Kidney tubule cell (primary cell): ENCODE measurements around the gene CD200R1L.
A peak's percentile ranks its signal among the peaks of the same experiment; 100 is the strongest.
"Not testable (repeated sequence)": the region's sequence is repeated elsewhere in the genome, so short reads cannot be mapped to it uniquely, and the experiment has no call there.

Experiments used
- DNase-seq: peaks from one replicate; pipeline ENCODE4 v3.0.0-alpha.2; 2018; ENCODE audit warnings: low spot score

Gene CD200R1L, protein sequence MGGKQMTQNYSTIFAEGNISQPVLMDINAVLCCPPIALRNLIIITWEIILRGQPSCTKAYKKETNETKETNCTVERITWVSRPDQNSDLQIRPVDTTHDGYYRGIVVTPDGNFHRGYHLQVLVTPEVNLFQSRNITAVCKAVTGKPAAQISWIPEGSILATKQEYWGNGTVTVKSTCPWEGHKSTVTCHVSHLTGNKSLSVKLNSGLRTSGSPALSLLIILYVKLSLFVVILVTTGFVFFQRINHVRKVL

DNA sequence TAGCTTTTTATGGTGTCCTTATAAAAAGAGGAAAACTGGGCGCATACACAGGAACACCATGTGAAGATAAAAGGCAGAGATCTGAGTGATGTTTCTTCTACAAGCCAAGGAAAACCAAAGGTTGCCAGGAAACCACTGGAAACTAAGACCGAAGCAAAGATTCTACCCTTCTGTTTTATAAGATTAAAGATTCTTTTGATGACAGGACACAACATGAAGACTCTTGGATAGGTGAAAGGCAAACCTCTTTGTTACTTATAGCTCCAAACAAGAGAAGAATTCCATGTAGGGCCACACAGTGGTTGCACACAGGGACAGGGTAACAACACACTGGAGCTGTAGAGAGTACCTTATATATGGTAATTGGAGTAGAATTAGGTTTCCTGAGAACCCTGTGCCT is at the start of gene CD200R1L:
CD200R1L (minus strand) TSS at position 101 of the 400 bp plus-strand sequence. CDS start 17,497 bp downstream, outside the sequence.
- DNase-seq: no peak

DNA sequence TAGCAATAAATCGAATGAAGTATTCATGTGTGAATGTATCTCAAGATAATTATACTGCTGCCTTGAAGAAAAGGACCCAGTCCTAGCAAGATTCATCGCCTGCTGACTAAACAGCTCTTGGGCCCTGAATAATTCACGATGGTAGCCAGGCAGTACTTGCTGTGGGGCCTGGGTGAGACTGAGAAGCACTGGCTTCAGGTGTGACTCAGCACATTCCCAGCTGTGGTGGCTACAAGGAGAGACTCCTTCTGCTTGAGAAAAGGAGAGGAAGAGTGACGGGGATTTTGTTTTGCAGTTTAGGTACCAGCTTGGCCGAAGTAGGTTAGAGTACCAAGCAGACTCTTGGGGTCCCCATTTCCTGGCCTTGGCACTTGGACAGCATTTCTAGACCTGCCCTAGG is 47.6 kb upstream of the CD200R1L start:
- peak; percentile 79 for DNase-seq

DNA sequence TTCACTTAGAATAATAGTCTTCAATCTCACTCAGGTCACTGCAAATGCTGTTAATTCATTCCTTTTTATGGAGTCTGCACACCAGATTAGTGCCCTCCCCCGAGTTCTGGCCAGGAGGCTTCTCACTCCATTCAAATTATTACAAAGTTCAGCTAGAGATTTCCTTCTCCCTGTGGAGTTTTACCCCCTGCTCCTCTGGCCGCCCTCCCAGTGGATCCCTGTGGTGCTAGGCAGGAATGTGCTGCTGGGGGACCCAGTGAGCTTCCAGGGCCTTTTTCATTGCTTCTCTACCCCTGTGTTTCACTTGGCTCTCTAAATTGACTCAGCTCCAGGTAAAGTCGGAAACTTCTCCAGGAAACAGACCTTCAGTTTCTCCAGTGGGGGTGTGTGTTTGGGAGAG is 42.7 kb upstream of the CD200R1L start:
- no peak for DNase-seq

DNA sequence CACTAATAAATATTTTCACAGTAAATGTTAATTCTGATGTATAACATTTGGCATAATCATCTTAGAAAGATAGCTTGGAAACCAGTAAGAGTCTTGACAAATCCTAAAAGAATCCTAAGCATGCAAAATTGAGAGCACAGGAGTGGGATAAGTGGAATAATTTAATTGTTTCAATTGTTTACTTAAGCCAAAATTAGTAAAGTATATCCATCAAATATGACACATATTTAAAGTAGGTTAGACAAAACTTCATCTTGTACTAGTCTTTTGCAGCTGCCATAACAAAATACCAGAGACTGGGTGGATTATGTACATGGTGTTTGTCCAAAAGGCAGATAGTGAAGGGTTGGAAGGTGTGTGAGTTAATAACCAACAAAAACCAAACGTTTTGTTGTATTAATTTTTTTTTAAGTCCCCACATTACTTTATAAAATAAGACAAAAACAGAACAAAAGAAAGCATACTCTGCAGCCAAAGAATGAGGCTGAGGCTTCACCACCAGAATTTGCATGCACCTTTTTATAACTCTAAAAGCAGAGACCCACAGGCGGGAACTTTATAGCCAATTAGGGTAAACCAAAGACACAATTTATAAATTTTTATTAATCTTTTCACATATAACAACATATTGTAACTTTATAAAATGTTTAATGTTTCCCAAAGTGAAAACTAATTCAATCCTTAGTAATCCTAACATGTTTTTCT is 41.9 kb upstream of the CD200R1L start:
- DNase-seq: peak; percentile 5

DNA sequence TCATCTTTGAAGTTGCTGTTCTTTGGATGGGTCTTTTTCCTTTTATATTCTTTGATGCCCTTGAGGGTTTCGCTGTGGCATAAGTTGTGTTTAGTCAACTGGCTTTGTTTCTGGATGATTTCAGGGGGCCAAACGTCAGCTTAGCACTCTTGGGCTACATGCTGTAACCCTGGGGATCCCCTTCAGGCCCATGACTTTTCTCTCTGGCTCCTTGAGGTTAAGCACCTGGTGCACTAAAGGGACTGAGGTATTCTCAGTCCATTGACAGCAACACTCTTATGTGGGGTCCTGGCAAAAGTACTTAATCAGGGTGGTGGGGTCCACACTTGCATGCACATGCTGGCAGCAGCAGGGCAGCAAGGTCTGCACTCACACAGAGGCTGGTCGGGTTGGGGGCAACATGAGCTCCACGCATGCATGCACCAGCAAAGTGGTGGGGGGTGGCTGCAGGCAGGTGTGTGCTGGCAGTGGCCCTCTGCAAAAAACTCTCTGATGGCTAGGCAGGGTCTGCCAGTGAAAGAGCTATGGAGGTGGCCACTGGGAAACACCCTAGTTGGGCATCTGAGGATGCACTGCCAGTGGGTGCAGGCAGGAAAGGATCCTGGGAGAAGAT is 38.1 kb upstream of the CD200R1L start:
- DNase-seq: no peak

DNA sequence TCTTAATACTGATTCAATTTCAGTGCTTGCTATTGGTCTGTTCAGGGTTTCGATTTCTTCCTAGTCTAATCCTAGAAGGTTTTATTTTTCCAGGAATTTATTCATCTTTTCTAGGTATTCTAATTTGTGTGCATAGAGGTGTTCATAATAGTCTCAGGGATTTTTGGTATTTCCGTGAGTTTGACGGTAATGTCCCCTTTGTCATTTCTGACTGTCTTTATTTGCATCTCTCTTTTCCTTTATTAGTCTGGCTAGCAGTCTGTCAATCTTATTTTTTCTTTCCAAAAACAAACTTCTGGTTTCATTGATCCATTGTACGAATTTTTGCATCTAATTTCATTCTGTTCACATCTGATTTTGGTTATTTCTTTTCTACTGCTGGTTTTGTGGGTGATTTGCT is 35.2 kb upstream of the CD200R1L start:
- DNase-seq: no peak

DNA sequence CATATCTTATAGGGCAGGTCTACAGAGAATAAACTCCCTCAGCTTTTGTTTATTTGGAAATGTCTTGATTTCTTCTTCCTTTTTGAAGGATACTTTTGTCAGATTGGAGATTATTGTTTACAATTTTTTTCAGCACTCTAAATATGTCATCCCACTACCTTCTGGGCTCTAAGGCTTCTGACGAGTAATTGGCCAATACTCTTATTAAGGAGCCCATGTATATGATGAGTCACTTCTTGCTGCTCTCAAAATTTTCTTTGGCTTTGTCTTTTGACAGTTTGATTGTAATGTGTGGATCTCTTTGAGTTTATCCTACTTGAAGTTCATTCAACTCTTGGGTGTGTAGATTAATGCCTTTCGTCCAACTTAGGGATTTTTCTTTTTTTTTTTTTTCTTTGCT is 28.9 kb upstream of the CD200R1L start:
- DNase-seq: no peak

DNA sequence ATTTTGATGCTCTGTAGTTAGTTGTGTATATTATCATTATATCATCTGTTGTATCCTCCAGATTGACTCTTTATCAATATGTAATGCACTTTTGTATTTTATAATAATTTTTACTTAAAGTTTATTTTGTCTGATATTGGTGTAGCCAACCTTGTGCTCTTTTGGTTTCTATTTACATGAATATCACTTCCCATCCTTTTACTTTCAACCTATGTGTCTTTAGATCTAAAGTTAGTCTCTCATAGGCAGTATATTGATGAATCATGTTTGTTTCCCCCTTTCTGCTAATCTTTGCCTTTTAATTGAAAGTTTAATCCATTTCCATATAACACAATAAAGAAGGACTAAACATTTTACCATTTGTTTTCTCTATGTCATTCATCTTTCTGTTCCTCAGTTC is 28.1 kb upstream of the CD200R1L start:
- DNase-seq: no peak

DNA sequence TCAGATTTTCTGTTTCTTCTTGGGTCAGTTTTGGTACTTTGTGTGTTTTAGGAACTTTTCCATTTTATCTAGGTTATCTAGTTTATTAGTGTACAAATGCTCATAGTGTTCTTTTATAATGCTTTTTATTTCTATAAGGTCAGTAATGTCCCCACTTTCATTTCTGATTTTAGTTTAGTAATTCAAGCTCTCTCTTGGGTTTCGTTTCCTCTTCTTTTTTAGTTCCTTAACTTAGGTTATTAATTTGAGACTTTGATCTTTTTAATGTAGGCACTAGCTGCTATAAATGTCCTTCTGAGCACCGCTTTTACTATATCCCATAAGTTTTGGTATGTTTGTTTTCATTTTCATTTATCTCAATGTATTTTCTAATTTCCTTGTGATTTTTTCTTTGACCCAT is 27.0 kb upstream of the CD200R1L start:
- DNase-seq: no peak

DNA sequence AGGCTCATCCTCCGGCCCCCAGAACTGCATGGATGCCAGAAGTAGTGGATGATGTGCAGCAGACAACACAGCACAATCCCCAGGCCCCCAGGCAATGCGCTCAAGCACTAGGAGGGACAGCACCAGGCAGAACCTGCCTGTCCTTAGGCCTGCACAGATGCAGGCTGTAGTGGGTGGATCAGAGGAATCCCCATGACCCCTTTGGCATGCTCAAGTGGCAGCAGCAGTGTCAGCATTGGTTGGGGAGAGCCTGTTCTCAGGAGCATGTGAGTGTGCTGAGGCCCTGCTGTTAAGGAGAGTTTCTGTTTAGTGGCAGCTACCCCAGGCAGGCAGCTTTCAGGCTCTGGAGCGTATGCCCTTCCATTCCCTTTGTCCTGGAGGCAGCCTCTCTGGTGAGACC is 25.1 kb upstream of the CD200R1L start:
- DNase-seq: no peak

DNA sequence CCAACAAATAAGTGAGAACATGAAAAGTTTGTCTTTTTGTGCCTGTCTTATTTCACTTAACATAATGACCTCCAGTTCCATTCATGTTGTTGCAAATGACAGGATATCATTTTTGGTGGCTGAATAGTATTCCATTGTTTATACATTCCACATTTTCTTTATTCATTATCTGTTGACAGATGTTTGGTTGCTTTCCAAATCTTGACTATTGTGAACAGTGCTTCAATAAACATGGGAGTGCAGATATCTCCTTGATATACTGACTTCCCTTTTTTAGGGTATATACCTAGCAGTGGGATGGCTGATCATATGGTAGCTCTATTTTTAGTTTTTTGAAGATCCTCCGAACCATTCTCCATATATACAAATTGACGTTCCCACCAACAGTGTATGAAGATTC is 19.1 kb upstream of the CD200R1L start:
- DNase-seq: no peak

DNA sequence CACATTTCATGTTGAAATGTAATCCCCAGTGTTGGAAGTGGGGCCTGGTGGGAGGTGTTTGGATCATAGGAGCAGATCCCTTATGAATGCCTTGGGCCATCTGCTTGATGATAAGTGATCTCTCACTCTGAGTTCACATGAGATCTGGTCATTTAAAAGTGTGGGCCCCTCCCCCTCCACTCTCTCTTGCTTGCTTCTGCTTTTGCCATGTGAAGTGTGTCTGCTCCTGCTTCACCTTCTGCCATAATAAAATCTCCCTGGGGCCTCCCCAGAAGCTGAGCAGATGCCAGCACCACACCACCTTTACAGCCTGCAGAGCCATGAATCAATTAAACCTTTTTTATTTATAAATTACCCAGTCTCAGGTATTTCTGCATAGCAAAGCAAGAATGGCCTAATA is 14.2 kb upstream of the CD200R1L start:
- DNase-seq: no peak

DNA sequence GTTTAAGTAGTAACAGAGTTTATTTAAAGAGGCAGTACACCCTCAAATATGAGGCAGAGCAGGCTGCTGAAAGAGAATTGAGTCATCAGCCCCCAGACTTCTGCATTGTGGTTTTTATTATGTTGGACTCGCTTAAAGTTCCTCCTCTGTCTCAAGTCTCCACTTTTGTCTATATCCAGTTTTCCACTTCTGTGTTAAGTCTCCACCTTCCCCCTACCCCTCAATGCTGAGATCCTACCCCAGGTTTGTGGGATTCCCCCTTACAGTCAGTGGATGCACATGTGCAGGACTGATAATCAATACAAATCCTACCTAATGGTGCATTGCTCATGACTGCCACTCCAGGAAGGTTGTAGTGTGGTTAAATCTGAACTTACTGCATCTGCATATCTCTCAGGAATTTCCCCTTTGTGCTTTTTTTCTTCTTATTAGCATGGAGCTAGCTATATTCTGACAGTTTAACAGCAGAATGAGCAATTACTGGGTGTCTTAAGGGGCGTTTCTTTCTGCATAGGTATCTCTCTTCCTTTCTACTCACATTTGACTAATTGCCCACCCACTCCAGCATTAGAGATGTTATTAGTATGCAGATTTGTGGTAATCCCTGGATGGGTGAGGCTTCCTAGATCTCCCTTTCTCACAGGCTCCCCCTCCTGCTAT is 11.9 kb upstream of the CD200R1L start:
- peak; percentile 2 for DNase-seq

DNA sequence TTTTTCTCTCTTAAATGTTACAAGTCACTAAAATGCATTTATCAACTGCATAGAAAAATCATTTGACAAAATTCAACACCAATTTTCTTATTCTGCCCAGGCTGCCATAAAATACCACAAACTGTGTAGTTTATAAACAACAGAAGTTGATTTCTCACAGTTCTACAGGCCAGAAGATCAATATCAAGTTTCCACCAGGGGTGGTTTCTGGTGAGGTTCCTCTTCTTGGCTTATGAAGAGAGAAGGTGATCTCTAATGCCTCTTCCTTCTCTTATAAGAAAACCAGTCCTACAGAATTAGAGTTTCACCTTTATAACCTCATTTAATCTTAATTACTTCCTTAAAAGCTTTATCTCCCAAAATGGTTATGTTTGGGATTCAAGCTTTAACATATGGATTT is 10.9 kb upstream of the CD200R1L start:
- DNase-seq: no peak

DNA sequence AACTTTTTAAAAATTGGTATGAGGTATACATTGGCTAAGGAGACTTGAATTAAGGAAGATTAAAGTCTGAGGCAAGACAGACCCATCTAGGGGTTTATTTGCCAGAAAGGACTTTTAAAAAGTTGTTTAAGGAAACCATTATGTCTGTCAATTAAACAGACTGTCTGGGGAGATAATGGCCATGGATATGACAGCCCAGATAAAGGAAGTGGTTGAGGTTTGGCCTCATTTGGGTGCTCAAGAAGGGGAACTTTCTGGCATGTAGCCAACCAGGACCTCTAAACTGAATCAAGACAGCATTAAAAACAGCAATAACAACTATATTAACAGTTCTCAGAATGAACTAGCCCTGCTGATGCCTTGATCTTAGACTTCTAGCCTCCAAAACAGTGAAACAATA is 9.9 kb upstream of the CD200R1L start:
- no peak for DNase-seq

DNA sequence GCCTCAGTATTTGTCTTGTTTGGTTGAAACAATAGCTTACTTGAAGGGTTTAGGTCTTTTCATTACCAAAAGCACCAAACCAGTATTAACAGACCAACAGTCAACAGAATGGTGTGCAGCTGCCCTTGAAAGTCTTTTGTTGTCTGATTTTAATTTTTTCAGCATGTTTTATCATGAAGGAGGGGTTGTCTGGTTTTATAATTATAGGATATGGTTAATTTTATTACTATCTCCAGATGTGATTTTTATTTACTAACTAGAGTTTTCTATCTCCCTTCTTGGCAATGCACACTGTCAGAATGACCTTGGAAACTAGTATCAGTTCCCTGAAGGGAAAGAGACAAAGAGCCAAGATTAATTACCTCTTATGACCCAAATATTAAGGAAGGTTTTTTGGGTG is 9.2 kb upstream of the CD200R1L start:
- DNase-seq: no peak

DNA sequence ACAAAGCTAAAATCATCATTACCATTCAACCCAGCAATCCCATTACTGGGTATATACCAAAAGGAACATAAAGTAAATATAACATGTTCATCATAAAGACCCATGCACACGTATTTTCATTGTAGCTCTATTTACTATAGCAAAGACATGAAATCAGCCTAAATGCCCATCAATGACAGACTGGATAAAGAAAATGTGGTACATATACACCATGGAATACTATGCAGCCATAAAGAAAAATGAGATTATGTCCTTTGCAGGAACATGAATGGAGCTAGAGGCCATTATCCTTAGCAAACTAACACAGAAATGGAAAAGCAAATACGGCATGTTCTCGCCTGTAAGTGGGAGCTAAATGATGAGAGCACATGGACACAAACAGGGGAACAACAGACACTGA is 8.4 kb upstream of the CD200R1L start:
- not testable (repeated sequence) for DNase-seq

DNA sequence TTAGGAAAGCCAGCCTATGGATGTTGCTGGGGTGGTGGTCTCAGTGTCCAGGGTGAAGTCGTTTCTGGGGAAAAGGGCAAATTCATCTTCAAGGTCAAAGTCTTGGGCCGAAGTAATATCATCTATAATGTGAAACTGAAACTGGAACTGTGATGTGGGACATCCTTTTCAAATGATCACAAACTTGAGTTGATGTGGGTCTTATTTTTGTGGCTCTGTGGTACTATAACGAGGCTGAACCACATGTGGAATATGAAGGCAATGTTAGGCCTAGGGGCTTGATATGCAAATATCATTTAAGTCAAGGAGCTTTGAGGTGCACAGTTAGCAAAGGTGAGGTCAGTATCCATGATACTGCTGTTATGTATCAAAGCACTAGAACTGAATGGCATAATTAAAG is 1.5 kb upstream of the CD200R1L start:
- no peak for DNase-seq

DNA sequence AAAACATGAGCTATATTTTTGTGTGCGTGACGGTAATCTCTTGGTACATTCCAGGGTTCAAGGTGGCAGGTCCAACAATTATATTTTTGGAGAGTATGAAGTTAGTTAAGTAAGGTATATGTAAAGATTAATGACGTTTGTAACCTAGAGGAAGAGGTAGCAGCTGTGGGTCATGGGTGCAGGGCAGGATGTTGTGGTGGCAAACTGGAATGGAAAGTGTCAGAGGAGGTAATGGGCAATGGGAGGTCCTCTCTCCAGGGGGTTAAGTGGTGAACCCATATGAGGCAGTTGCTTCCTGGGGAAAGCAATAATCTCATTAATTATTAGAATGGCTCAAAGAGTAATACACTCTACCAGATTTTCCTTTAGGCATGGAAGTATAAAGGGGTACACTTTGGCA is 1.0 kb upstream of the CD200R1L start:
- DNase-seq: no peak

DNA sequence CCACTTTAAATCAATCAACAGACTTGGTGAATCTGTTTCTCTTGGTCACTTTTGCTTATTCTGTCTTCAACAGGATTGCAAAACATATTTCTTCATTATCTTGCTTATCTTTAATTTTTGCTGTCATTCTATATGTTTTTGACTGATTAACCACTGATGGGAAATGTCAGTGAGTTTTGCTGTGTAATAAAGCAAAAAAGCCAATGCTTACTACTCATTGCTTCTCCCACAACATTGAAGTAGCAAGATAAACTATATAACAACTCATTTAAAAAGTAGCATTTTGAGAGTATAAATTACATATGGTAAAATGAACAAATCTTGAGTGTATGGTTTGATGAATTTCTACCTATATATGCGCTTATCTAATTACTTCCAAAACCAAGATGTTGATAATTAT is 892 bp downstream of the CD200R1L start:
- DNase-seq: no peak

DNA sequence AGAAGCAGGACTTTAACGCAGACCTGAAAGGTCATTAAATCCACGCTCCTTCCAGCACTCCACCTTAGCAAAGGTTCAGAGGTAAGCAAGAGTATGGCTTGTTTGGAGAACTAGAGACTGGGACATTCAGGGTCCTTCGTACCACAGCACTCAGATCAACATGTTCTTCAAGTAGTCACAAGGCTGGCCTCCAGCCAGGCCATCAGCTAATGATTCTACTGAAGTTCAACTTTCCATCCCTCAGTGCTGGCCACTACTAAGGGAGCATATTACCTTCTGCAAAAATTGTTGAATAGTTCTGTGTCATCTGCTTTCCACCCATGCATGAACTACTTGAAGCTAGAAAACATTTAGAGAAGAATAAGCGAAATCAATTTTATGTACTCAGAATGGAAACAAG is 17.6 kb downstream of the CD200R1L start:
- DNase-seq: peak; percentile 7

DNA sequence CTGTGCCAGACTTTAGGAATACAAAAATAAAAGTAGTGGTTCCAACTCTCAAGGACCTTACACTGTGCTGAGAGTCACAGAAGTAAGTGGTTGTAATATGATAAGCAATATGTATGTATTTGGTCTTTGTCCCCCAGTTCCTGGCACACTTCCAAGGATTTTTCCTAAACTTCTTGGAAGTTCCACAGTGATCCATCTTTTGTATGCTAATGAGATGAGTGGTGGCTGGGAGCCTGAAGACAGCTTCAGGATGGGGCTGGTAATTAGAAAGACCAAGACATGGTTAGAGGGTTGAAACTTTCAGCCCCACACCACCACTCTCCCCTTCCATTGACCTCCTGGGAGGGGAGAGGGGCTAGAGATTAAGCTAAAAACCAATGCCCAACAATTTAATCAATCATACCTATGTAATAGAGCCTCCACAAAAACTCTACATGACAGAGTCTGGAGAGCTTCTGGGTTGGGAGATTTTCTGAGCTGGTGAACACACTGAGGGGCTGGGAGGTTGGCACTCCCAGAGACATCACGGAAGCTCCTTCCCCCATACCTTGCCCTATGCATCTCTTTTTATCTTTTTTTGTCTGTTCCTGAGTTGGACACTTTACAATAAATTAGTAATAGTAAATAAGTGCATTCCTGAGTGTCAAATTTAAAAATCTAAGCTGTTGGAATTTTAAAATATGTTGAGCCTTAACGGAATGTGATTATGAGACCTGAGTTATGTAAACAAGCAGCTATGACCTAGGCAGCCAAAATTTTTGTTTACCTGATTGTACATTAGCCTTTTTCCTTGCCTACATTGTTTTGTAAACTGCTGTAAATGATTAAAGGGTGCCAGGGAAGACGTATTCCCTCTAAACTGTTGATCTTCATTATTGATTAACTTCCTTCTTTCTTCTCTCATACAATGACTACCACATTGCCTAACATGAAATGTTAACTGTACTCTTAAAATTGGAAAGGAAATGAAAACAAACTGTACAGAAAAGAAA is 24.3 kb downstream of the CD200R1L start:
- peak; percentile 74 for DNase-seq
